Natural killer cell (primary cell): Measurements from ENCODE around the gene PC. TPM values are rescaled to one million over a fixed set of nuclear protein-coding genes. Genes with fewer than 3 reads are reported as not detected.

Experiments
- ATAC-seq, 3 donors: fragments of 150-1000 bp in 2 of 3; fragments of 200-7000 bp in 1 of 3; cut with Tn5 transposase; 1 replicate in 1 of 3; 2 replicates in 2 of 3; pipeline ENCODE4 v1.10.0; 2021; ENCODE audit warnings: mild to moderate bottlenecking in 2 of 3, moderate library complexity in 2 of 3
- DNase-seq, 2 donors: peaks; one replicate each; pipeline versions ENCODE4 v3.0.0 to v3.0.0-alpha.2; 2013 to 2021; ENCODE audit warnings: mixed read lengths in 1 of 2
- H3K27ac ChIP-seq: one replicate; pipeline ENCODE4 v1.5.1; 2013; ENCODE audit warnings: mild to moderate bottlenecking, low read length
- H3K27me3 ChIP-seq: one replicate; pipeline ENCODE4 v1.6.1; 2013; ENCODE audit warnings: low read length; ENCODE audit not compliant: control insufficient read depth, insufficient read depth
- H3K36me3 ChIP-seq: one replicate; pipeline ENCODE4 v1.6.1; 2013; ENCODE audit warnings: low read length; ENCODE audit not compliant: control insufficient read depth, insufficient read depth
- H3K4me1 ChIP-seq: one replicate; pipeline ENCODE4 v1.6.1; 2013; ENCODE audit warnings: low read length; ENCODE audit not compliant: control insufficient read depth, insufficient read depth
- H3K4me3 ChIP-seq: one replicate; pipeline ENCODE4 v1.5.1; 2013; ENCODE audit warnings: low read length
- H3K9me3 ChIP-seq: one replicate; pipeline ENCODE4 v1.6.1; 2013; ENCODE audit warnings: low read length; ENCODE audit not compliant: control insufficient read depth, insufficient read depth
- H3K27ac Mint-ChIP-seq, 2 donors: one replicate each; pipeline ENCODE4 v1.8.0; 2022; ENCODE audit warnings: mild to moderate bottlenecking in 2 of 2, mixed read lengths in 2 of 2, moderate library complexity in 1 of 2
- H3K27me3 Mint-ChIP-seq, 2 donors: one replicate each; pipeline ENCODE4 v1.8.0; 2022; ENCODE audit warnings: low read depth in 2 of 2, mixed read lengths in 2 of 2
- H3K36me3 Mint-ChIP-seq: one replicate; pipeline ENCODE4 v1.8.0; 2022; ENCODE audit warnings: mixed read lengths
- H3K4me1 Mint-ChIP-seq, 2 donors: one replicate each; pipeline ENCODE4 v1.8.0; 2022; ENCODE audit warnings: mixed read lengths in 2 of 2
- H3K4me3 Mint-ChIP-seq: one replicate; pipeline ENCODE4 v1.8.0; 2022; ENCODE audit warnings: mild to moderate bottlenecking, moderate library complexity, mixed read lengths
- H3K9me3 Mint-ChIP-seq, 2 donors: one replicate each; pipeline ENCODE4 v1.8.0; 2022; ENCODE audit warnings: mixed read lengths in 2 of 2
- CTCF ChIP-seq: fragments of 200-600 bp; IDR thresholded peaks from one replicate; pipeline ENCODE4 v1.8.0; 2022; ENCODE audit warnings: antibody characterized with exemption
- WGBS: methylation state at CpG from one replicate; pipeline ENCODE4 v1.1.7; 2013; ENCODE audit warnings: missing lambda C conversion rate; ENCODE audit not compliant: insufficient coverage; 5-methylcytosine and 5-hydroxymethylcytosine counted together
- intact Hi-C: fragments of 100-400 bp; cut with micrococcal nuclease; formaldehyde crosslinking; loops from one replicate; pipeline ENCODE4 v1.14.2; 2022
- total RNA-seq, 4 donors: library from RNA; stranded (reverse); fragments of 120-200 nt in 1 of 4; gene quantifications; one replicate each; pipeline versions ENCODE4 v1.2.3 to v1.2.4, GENCODE V29; 2013 to 2022

The PC gene
- total RNA-seq, 3 donors from 2014 or later (not counting 1 experiment from before 2014, with no cell fraction given), result 4.1 to 5.9 (median 4.6) TPM

- TF ChIP-seq CTCF, result no peak
- no peak overlapping the region for H3K4me3 Mint-ChIP-seq
- Histone ChIP-seq H3K27ac (no peak overlapping the region), H3K4me1 (peaks cover 7% of the 10 kb centered on the region), H3K9me3 (no peaks in the 10 kb centered on the region), H3K4me3 (no peak overlapping the region), H3K36me3 (no peaks in the 10 kb centered on the region), H3K27me3 (no peaks in the 10 kb centered on the region)
- intact Hi-C loops, result no loop called here
- DNase-seq (no peak), ATAC-seq (no peak)
- H3K27me3 Mint-ChIP-seq, result peaks cover 0 to 7% of the 10 kb centered on the region in 2 donors
- peaks cover 0 to 15% of the 10 kb centered on the region in 2 donors for H3K4me1 Mint-ChIP-seq
- no peak overlapping the region for H3K27ac Mint-ChIP-seq
- WGBS, result 75% methylated on average over 5 of the region's 9 CpGs
- H3K9me3 Mint-ChIP-seq, result no peaks in the 10 kb centered on the region
- no peaks in the 10 kb centered on the region for H3K36me3 Mint-ChIP-seq
Measured at GRCh38 chr11:66877588-66878385, 80.4 kb downstream of the PC start.

GRCh38 chr11:66875378-66875777, 82.8 kb downstream of the PC start:
- Mint-ChIP-seq H3K36me3 (no peaks in the 10 kb centered on the region), H3K27me3 (peaks cover 0 to 7% of the 10 kb centered on the region in 2 donors), H3K4me3 (no peak overlapping the region), H3K9me3 (no peaks in the 10 kb centered on the region), H3K27ac (no peak overlapping the region), H3K4me1 (peaks cover 0 to 8% of the 10 kb centered on the region in 2 donors)
- Histone ChIP-seq H3K4me3 (no peak overlapping the region), H3K4me1 (peaks cover 1% of the 10 kb centered on the region), H3K27ac (no peak overlapping the region), H3K36me3 (no peaks in the 10 kb centered on the region), H3K9me3 (no peaks in the 10 kb centered on the region), H3K27me3 (no peaks in the 10 kb centered on the region)
- 92% methylated on average over 13 of the region's 13 CpGs for WGBS
- ATAC-seq (no peak), DNase-seq (no peak)
- intact Hi-C loops, result no loop called here
- TF ChIP-seq CTCF, result no peak

- Mint-ChIP-seq H3K4me1 (peaks cover 0 to 4% of the 10 kb centered on the region in 2 donors), H3K27ac (no peak overlapping the region), H3K27me3 (peaks cover 0 to 7% of the 10 kb centered on the region in 2 donors), H3K36me3 (no peaks in the 10 kb centered on the region), H3K4me3 (no peak overlapping the region), H3K9me3 (no peaks in the 10 kb centered on the region)
- intact Hi-C loops, result no loop called here
- no peak overlapping the region for H3K4me3 ChIP-seq
- no peak for DNase-seq
- WGBS, result 73% methylated on average over 6 of the region's 6 CpGs
- H3K9me3 ChIP-seq, result no peaks in the 10 kb centered on the region
- no peak for ATAC-seq
- no peaks in the 10 kb centered on the region for H3K27me3 ChIP-seq
- no peak overlapping the region for H3K27ac ChIP-seq
- no peaks in the 10 kb centered on the region for H3K4me1 ChIP-seq
- no peak for TF ChIP-seq CTCF
- H3K36me3 ChIP-seq, result no peaks in the 10 kb centered on the region
Measured at GRCh38 chr11:66874232-66874631, 84.0 kb downstream of the PC start.

GRCh38 chr11:66871521-66871901, 86.7 kb downstream of the PC start:
- TF ChIP-seq CTCF, result no peak
- no peaks in the 10 kb centered on the region for H3K9me3 Mint-ChIP-seq
- H3K36me3 Mint-ChIP-seq, result no peaks in the 10 kb centered on the region

More at GRCh38 chr11:66871521-66871901, 86.7 kb downstream of the PC start:
- ATAC-seq (no peak), DNase-seq (no peak)
- Histone ChIP-seq H3K4me1 (peaks cover 8% of the 10 kb centered on the region), H3K36me3 (no peaks in the 10 kb centered on the region), H3K27ac (no peak overlapping the region), H3K27me3 (no peaks in the 10 kb centered on the region), H3K4me3 (no peak overlapping the region), H3K9me3 (no peaks in the 10 kb centered on the region)
- Mint-ChIP-seq H3K27ac (no peak overlapping the region), H3K4me3 (no peak overlapping the region), H3K27me3 (peaks cover 0 to 7% of the 10 kb centered on the region in 2 donors), H3K4me1 (peaks cover 5 to 9% of the 10 kb centered on the region in 2 donors)
- intact Hi-C loops, result no loop called here
- WGBS, result 96% methylated on average over 18 of the region's 18 CpGs
